HCT116 (cell line): Measurements from ENCODE around the gene TAF10. TPM values are rescaled to one million over a fixed set of nuclear protein-coding genes. Genes with fewer than 3 reads are reported as not detected.

ENCODE experiments used
- ATAC-seq: fragments of 200-7000 bp; cut with Tn5 transposase; 2 replicates; pipeline ENCODE4 v1.9.1; 2020; ENCODE audit warnings: mild to moderate bottlenecking, moderate library complexity
- BruUV-seq: library from RNA; stranded (reverse); fragments of 400-500 nt; replicated peaks from 2 replicates; lab custom pipeline; 2021; lab: Mats Ljungman, UMichigan
- CTCF ChIA-PET: fragments of 300-600 bp; sonication (Branson Sonifier 250); formaldehyde crosslinking; loops from one replicate; lab custom pipeline; 2021; ENCODE audit warnings: antibody characterized with exemption; lab: Charles Lee
- POLR2A ChIA-PET: fragments of 300-600, 350-600 bp; sonication (Branson Sonifier 250); formaldehyde crosslinking; loops from one replicate; lab custom pipeline; 2021; ENCODE audit warnings: antibody characterized with exemption; lab: Charles Lee
- RAD21 ChIA-PET, 2 experiments: fragments of 300-600 bp; sonication (Branson Sonifier 250); formaldehyde crosslinking; loops; one replicate each; lab custom pipeline; 2023; ENCODE audit warnings: low total read pairs in 2 of 2; ENCODE audit not compliant: uncharacterized antibody in 2 of 2, unreplicated experiment in 2 of 2, low non-redundant PET in 1 of 2; lab: Charles Lee
- DNase-seq: peaks from one replicate; pipeline ENCODE4 v3.0.0-alpha.2; 2010; ENCODE audit warnings: low read depth, low spot score
- H2AFZ ChIP-seq: fragments of 200-600 bp; shearing (Covaris generic), sonication (generic); 2 replicates; pipeline ENCODE4 v1.6.1; 2017; ENCODE audit warnings: low read depth, mixed run types, mixed read lengths, antibody characterized with exemption, low read length; ENCODE audit not compliant: poor library complexity, severe bottlenecking
- H3K27ac ChIP-seq: 2 replicates; pipeline ENCODE4 v1.5.1; 2012; ENCODE audit warnings: low read depth, low read length
- H3K27me3 ChIP-seq: fragments of 200-600 bp; sonication (generic); 2 replicates; pipeline ENCODE4 v1.6.1; 2016; ENCODE audit warnings: mixed run types, low read length, mixed read lengths; ENCODE audit not compliant: insufficient read depth
- H3K36me3 ChIP-seq, 2 experiments: fragments of 200-500 bp in 1 of 2; fragments of 200-600 bp in 1 of 2; sonication (Bioruptor generic) in 1 of 2; sonication (generic) in 1 of 2; 2 replicates each; pipeline versions ENCODE4 v1.5.1 to v1.6.1; 2014 to 2016; ENCODE audit warnings: low read length in 2 of 2, inconsistent platforms in 1 of 2, mixed read lengths in 1 of 2, mixed run types in 1 of 2; ENCODE audit not compliant: insufficient read depth in 2 of 2, control insufficient read depth in 1 of 2
- H3K4me1 ChIP-seq, 2 experiments: fragments of 200-600 bp in 1 of 2; sonication (generic) in 1 of 2; 2 replicates each; pipeline versions ENCODE4 v1.5.1 to v1.6.1; 2012 to 2017; ENCODE audit warnings: low read length in 2 of 2, inconsistent platforms in 1 of 2, mild to moderate bottlenecking in 1 of 2, mixed read lengths in 1 of 2, mixed run types in 1 of 2, moderate library complexity in 1 of 2; ENCODE audit not compliant: insufficient read depth in 2 of 2, control insufficient read depth in 1 of 2
- H3K4me2 ChIP-seq: fragments of 200-600 bp; sonication (generic); 2 replicates; pipeline ENCODE4 v1.6.1; 2017; ENCODE audit warnings: mixed run types, low read length, mixed read lengths
- H3K4me3 ChIP-seq, 2 experiments: fragments of 200-600 bp in 1 of 2; sonication (generic) in 1 of 2; replicated peaks in 1 of 2; 2 replicates each; pipeline ENCODE4 v1.5.1; 2011 to 2016; ENCODE audit warnings: low read length in 2 of 2, control low read depth in 1 of 2, low read depth in 1 of 2, mild to moderate bottlenecking in 1 of 2, mixed read lengths in 1 of 2, mixed run types in 1 of 2
- H3K79me2 ChIP-seq: fragments of 200-600 bp; sonication (generic); 2 replicates; pipeline ENCODE4 v1.6.1; 2017; ENCODE audit warnings: mild to moderate bottlenecking, mixed run types, low read length, moderate library complexity, mixed read lengths; ENCODE audit not compliant: insufficient read depth
- H3K9ac ChIP-seq: fragments of 200-600 bp; sonication (generic); 2 replicates; pipeline ENCODE4 v1.6.1; 2016; ENCODE audit warnings: low read length, mixed read lengths
- H3K9me2 ChIP-seq: fragments of 200-600 bp; sonication (generic), shearing (Covaris generic); 2 replicates; pipeline ENCODE4 v1.6.1; 2017; ENCODE audit warnings: mixed run types, mild to moderate bottlenecking, moderate library complexity; ENCODE audit not compliant: insufficient read depth
- H3K9me3 ChIP-seq, 2 experiments: fragments of 200-500 bp in 1 of 2; fragments of 200-600 bp in 1 of 2; sonication (Bioruptor generic) in 1 of 2; sonication (generic) in 1 of 2; 2 replicates each; pipeline ENCODE4 v1.6.1; 2014 to 2017; ENCODE audit warnings: low read length in 2 of 2, mixed read lengths in 2 of 2, inconsistent platforms in 1 of 2, low read depth in 1 of 2, mild to moderate bottlenecking in 1 of 2, mixed run types in 1 of 2, moderate library complexity in 1 of 2; ENCODE audit not compliant: control insufficient read depth in 1 of 2, insufficient read depth in 1 of 2
- H4K20me1 ChIP-seq: fragments of 200-600 bp; sonication (generic), shearing (Covaris generic); 2 replicates; pipeline ENCODE4 v1.6.1; 2017; ENCODE audit warnings: mixed run types, mild to moderate bottlenecking, moderate library complexity; ENCODE audit not compliant: insufficient read depth
- ELF1 ChIP-seq: IDR thresholded peaks from 2 replicates; pipeline ENCODE4 v1.6.1; 2012; ENCODE audit warnings: low read depth, borderline replicate concordance
- POLR2AphosphoS5 ChIP-seq: IDR thresholded peaks from 2 replicates; pipeline ENCODE4 v1.6.1; 2011; ENCODE audit warnings: mild to moderate bottlenecking, low read depth, low read length, moderate library complexity
- RAD21 ChIP-seq: IDR thresholded peaks from 2 replicates; pipeline ENCODE4 v1.6.1; 2012; ENCODE audit warnings: low read depth, mild to moderate bottlenecking
- TCF7L2 ChIP-seq: IDR thresholded peaks from 2 replicates; pipeline ENCODE4 v1.7.0; 2011; ENCODE audit warnings: borderline replicate concordance, inconsistent platforms; ENCODE audit not compliant: insufficient read depth, insufficient read length; ENCODE audit errors: extremely low read depth
- intact Hi-C: fragments of 100-400 bp; cut with micrococcal nuclease; formaldehyde crosslinking; loops from 2 replicates; pipeline ENCODE4 v1.10.0; 2022
- total RNA-seq: library from RNA; stranded (reverse); gene quantifications from one replicate; pipeline ENCODE4 v1.2.1, GENCODE V29; 2021; ENCODE audit not compliant: unreplicated experiment

TAF10 gene
- total RNA-seq, 1 experiment from 2014 or later: 151 TPM

- POLR2A ChIA-PET: no interaction called here
- ATAC-seq (no peak), DNase-seq (no peak)
- Histone ChIP-seq H3K4me1 (peaks cover 0 to 7% of the 10 kb centered on the region in 2 experiments; a peak in 2 of 4 replicates), H3K27me3 (peaks cover 32% of the 10 kb centered on the region; the same call in 1 of the 2 replicates), H3K9me2 (no peaks in the 10 kb centered on the region), H3K9ac (no peak overlapping the region), H2AFZ (no peak overlapping the region), H3K36me3 (no peaks in the 10 kb centered on the region), H3K27ac (no peak overlapping the region), H3K79me2 (no peaks in the 10 kb centered on the region), H3K4me3 (no peak overlapping the region), H3K9me3 (no peaks in the 10 kb centered on the region), H4K20me1 (no peaks in the 10 kb centered on the region), H3K4me2 (no peak overlapping the region)
- intact Hi-C loops: no loop called here
- BruUV-seq: no TSS peak
- TF ChIP-seq POLR2AphosphoS5 (no peak), RAD21 (no peak)
- RAD21 ChIA-PET: no interaction called here
- CTCF ChIA-PET: no interaction called here
Observed at GRCh38 chr11:6646918-6647679, 35.1 kb upstream of the TAF10 start.

DNA sequence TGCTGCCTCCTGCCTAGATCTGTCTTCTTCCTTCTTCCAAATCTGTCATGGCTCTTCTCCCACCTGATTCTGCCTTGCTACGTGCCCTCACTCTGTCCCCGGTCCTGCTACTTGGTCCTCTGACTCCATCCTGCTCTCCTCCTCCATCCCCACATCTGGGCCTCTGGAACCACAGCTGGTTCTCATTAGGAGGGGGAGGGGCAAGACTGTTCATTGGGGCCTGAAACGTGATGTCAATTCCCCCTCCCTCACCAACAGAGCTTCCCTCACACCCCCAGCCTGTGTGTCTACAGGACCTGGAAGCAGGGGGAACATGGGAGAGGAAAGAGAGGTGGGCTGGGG lies 34.5 kb upstream of the TAF10 start:
- H2AFZ ChIP-seq: no peak overlapping the region
- no peak for ATAC-seq
- H3K79me2 ChIP-seq: no peaks in the 10 kb centered on the region
- H4K20me1 ChIP-seq: no peaks in the 10 kb centered on the region
- peaks cover 0 to 7% of the 10 kb centered on the region in 2 experiments; a peak in 2 of 4 replicates for H3K4me1 ChIP-seq
- H3K9ac ChIP-seq: no peak overlapping the region
- no peak overlapping the region for H3K4me2 ChIP-seq
- H3K27me3 ChIP-seq: peaks cover 30% of the 10 kb centered on the region; the same call in 1 of the 2 replicates
- RAD21 ChIA-PET: no interaction called here
- BruUV-seq: no TSS peak
- H3K9me2 ChIP-seq: no peaks in the 10 kb centered on the region
- CTCF ChIA-PET: no interaction called here
- DNase-seq: no peak
- no peak for TF ChIP-seq TCF7L2
- TF ChIP-seq ELF1: no peak
- TF ChIP-seq, all 23 proteins: peak for 0
- Histone ChIP-seq H3K27ac (no peak overlapping the region), H3K9me3 (no peaks in the 10 kb centered on the region), H3K36me3 (no peaks in the 10 kb centered on the region), H3K4me3 (no peak overlapping the region)
- intact Hi-C loops: no loop called here
- POLR2A ChIA-PET: no interaction called here
